HepG2 (cell line): ENCODE data around the gene TSKU. TPM values are rescaled to one million over a fixed set of nuclear protein-coding genes. Genes with fewer than 3 reads are reported as not detected.

Source experiments
- CREM ChIP-seq, 2 experiments: sonication (generic) in 1 of 2; formaldehyde crosslinking in 1 of 2; IDR thresholded peaks; 2 replicates each; pipeline versions ENCODE4 v1.4.0 to v1.6.1; 2016 to 2020; ENCODE audit warnings: antibody characterized with exemption in 1 of 2, mild to moderate bottlenecking in 1 of 2, missing genetic modification reagents in 1 of 2
- EHMT2 ChIP-seq: fragments of 200-600 bp; sonication (generic); IDR thresholded peaks from 2 replicates; pipeline ENCODE4 v1.7.0; 2017; ENCODE audit warnings: antibody characterized with exemption, low read depth, low read length, borderline replicate concordance
- FOXA1 ChIP-seq, 2 experiments: fragments of 450-650 bp in 1 of 2; sonication (generic) in 1 of 2; formaldehyde crosslinking in 1 of 2; IDR thresholded peaks; 2 replicates each; pipeline versions ENCODE4 v1.4.0 to v1.6.1; 2016 to 2020; ENCODE audit warnings: missing genetic modification reagents in 1 of 2
- GLMP ChIP-seq: sonication (generic); formaldehyde crosslinking; IDR thresholded peaks from 2 replicates; pipeline ENCODE4 v1.9.0; 2021; ENCODE audit warnings: missing genetic modification reagents, mild to moderate bottlenecking, borderline replicate concordance
- HNRNPLL ChIP-seq: fragments of 200-400 bp; formaldehyde crosslinking; IDR thresholded peaks from 2 replicates; pipeline ENCODE4 v1.6.1; 2017; ENCODE audit warnings: mild to moderate bottlenecking, low read depth, low read length; ENCODE audit not compliant: poor library complexity, severe bottlenecking
- PRDM15 ChIP-seq: sonication (generic); formaldehyde crosslinking; IDR thresholded peaks from 2 replicates; pipeline ENCODE4 v1.4.0; 2020; ENCODE audit warnings: missing genetic modification reagents
- ZNF224 ChIP-seq: sonication (generic); formaldehyde crosslinking; IDR thresholded peaks from 2 replicates; pipeline ENCODE4 v1.5.0; 2020; ENCODE audit warnings: mild to moderate bottlenecking, missing genetic modification reagents
- ZNF230 ChIP-seq: sonication (generic); formaldehyde crosslinking; IDR thresholded peaks from 2 replicates; pipeline ENCODE4 v1.4.0; 2020; ENCODE audit warnings: mild to moderate bottlenecking, missing genetic modification reagents
- ZNF362 ChIP-seq: sonication (generic); formaldehyde crosslinking; IDR thresholded peaks from 2 replicates; pipeline ENCODE4 v1.4.0; 2020; ENCODE audit warnings: missing genetic modification reagents, mild to moderate bottlenecking, borderline replicate concordance
- ZNF556 ChIP-seq: sonication (generic); formaldehyde crosslinking; IDR thresholded peaks from 2 replicates; pipeline ENCODE4 v1.4.0; 2020; ENCODE audit warnings: mild to moderate bottlenecking, missing genetic modification reagents, borderline replicate concordance
- ZNF780A ChIP-seq: sonication (generic); formaldehyde crosslinking; IDR thresholded peaks from 2 replicates; pipeline ENCODE4 v1.8.0; 2022; ENCODE audit warnings: mild to moderate bottlenecking, missing genetic modification reagents, moderate library complexity
- polyA plus RNA-seq, 8 experiments: library from polyadenylated mRNA; depleted of rRNA in 3 of 8; stranded (reverse) in 7 of 8; unstranded in 1 of 8; fragments of >200 nt; fragmentation: Illumina TruSeq in 4 of 8; extraction: Trizol in 4 of 8; gene quantifications; 2 replicates each; pipeline versions ENCODE4 v1.2.1 to v1.2.3, GENCODE V29; 2011 to 2016; ENCODE audit warnings: low read depth in 4 of 8, missing spikeins in 1 of 8, mixed read lengths in 1 of 8; ENCODE audit not compliant: insufficient read depth in 1 of 8
- total RNA-seq, 5 experiments: library from RNA; depleted of rRNA; stranded (reverse); fragments of >200 nt; fragmentation: Illumina TruSeq; extraction: Trizol; gene quantifications; 2 replicates each; pipeline ENCODE4 v1.2.3, GENCODE V29; 2016; ENCODE audit warnings: low read depth in 1 of 5
- TF ChIP-seq, protein P1 (sequence below): IDR thresholded peaks from 2 replicates; pipeline ENCODE4 v1.6.1; 2016; ENCODE audit warnings: low read depth, borderline replicate concordance
- TF ChIP-seq, protein P2 (sequence below): IDR thresholded peaks from 2 replicates; pipeline ENCODE4 v1.6.1; 2012; ENCODE audit warnings: low read depth, low read length, improper control_type of control experiment
- TF ChIP-seq, protein P3 (sequence below): sonication (generic); formaldehyde crosslinking; IDR thresholded peaks from 2 replicates; pipeline ENCODE4 v1.4.0; 2020; ENCODE audit warnings: mild to moderate bottlenecking, missing genetic modification reagents
- TF ChIP-seq, protein P4 (sequence below): sonication (generic); formaldehyde crosslinking; IDR thresholded peaks from 2 replicates; pipeline ENCODE4 v1.4.0; 2020; ENCODE audit warnings: missing genetic modification reagents

The TSKU gene
- total and polyA plus RNA-seq, 2 of the 13 experiments (the other 11 are each of a cell fraction or from before 2014, with no cell fraction given): 20.3 to 21.4 TPM

GRCh38 chr11:76782531-76783293 lies 444 bp upstream of the TSKU start (continued):
- TF ChIP-seq, protein P1, sequence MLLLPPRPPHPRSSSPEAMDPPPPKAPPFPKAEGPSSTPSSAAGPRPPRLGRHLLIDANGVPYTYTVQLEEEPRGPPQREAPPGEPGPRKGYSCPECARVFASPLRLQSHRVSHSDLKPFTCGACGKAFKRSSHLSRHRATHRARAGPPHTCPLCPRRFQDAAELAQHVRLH: 0 out of 2 replicates have a peak, but pooled peaks have one; percentile 48
- TF ChIP-seq, protein P2, sequence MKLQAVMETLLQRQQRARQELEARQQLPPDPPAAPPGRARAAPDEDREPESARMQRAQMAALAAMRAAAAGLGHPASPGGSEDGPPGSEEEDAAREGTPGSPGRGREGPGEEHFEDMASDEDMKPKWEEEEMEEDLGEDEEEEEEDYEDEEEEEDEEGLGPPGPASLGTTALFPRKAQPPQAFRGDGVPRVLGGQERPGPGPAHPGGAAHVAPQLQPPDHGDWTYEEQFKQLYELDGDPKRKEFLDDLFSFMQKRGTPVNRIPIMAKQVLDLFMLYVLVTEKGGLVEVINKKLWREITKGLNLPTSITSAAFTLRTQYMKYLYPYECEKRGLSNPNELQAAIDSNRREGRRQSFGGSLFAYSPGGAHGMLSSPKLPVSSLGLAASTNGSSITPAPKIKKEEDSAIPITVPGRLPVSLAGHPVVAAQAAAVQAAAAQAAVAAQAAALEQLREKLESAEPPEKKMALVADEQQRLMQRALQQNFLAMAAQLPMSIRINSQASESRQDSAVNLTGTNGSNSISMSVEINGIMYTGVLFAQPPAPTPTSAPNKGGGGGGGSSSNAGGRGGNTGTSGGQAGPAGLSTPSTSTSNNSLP: no peak
- TF ChIP-seq, protein P3, sequence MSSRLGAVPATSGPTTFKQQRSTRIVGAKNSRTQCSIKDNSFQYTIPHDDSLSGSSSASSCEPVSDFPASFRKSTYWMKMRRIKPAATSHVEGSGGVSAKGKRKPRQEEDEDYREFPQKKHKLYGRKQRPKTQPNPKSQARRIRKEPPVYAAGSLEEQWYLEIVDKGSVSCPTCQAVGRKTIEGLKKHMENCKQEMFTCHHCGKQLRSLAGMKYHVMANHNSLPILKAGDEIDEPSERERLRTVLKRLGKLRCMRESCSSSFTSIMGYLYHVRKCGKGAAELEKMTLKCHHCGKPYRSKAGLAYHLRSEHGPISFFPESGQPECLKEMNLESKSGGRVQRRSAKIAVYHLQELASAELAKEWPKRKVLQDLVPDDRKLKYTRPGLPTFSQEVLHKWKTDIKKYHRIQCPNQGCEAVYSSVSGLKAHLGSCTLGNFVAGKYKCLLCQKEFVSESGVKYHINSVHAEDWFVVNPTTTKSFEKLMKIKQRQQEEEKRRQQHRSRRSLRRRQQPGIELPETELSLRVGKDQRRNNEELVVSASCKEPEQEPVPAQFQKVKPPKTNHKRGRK (CRISPR knock-in tag): no peak
- 0 out of 2 replicates have a peak, but pooled peaks have one; percentile 17 for TF ChIP-seq CREM (IDR thresholded peaks at IDR 0.05)
- TF ChIP-seq CREM (CRISPR knock-in tag; IDR thresholded peaks at IDR 0.05): no peak
- TF ChIP-seq ZNF556 (CRISPR knock-in tag): peak; percentile 79; the same call in 1 of the 2 replicates
- TF ChIP-seq GLMP: no peak
- no peak for TF ChIP-seq PRDM15 (CRISPR knock-in tag)
- no peak for TF ChIP-seq FOXA1 (IDR thresholded peaks at IDR 0.05)
- no peak for TF ChIP-seq FOXA1 (CRISPR knock-in tag; IDR thresholded peaks at IDR 0.05)
- no peak for TF ChIP-seq ZNF230 (CRISPR knock-in tag)
- TF ChIP-seq ZNF780A (CRISPR knock-in tag): no peak
- TF ChIP-seq, protein P4, sequence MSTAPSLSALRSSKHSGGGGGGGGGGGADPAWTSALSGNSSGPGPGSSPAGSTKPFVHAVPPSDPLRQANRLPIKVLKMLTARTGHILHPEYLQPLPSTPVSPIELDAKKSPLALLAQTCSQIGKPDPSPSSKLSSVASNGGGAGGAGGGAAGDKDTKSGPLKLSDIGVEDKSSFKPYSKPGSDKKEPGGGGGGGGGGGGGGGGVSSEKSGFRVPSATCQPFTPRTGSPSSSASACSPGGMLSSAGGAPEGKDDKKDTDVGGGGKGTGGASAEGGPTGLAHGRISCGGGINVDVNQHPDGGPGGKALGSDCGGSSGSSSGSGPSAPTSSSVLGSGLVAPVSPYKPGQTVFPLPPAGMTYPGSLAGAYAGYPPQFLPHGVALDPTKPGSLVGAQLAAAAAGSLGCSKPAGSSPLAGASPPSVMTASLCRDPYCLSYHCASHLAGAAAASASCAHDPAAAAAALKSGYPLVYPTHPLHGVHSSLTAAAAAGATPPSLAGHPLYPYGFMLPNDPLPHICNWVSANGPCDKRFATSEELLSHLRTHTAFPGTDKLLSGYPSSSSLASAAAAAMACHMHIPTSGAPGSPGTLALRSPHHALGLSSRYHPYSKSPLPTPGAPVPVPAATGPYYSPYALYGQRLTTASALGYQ (CRISPR knock-in tag): no peak
- TF ChIP-seq ZNF362: no peak
- TF ChIP-seq HNRNPLL: peak; percentile 49
- no peak for TF ChIP-seq ZNF224
- TF ChIP-seq EHMT2: no peak
